Fibroblast of lung (primary cell): ENCODE results near the gene PYGO1. TPM values are rescaled to one million over a fixed set of nuclear protein-coding genes. Genes with fewer than 3 reads are reported as not detected.

Source experiments
- DNase-seq, 2 donors: peaks; one replicate each; pipeline versions ENCODE4 v3.0.0 to v3.0.0-alpha.2; 2010; ENCODE audit warnings: low read depth in 2 of 2
- H2AFZ ChIP-seq: 2 replicates; pipeline ENCODE4 v1.5.1; 2012; ENCODE audit warnings: low read length, control low read depth, inconsistent platforms
- H3K27ac ChIP-seq: 2 replicates; pipeline ENCODE4 v1.5.1; 2011; ENCODE audit warnings: low read length, control low read depth; ENCODE audit not compliant: insufficient read depth
- H3K27me3 ChIP-seq: 2 replicates; pipeline ENCODE4 v1.5.1; 2011; ENCODE audit warnings: mild to moderate bottlenecking, low read length; ENCODE audit not compliant: control insufficient read depth, insufficient read depth
- H3K36me3 ChIP-seq: 2 replicates; pipeline ENCODE4 v1.5.1; 2011; ENCODE audit warnings: low read length; ENCODE audit not compliant: control insufficient read depth, insufficient read depth
- H3K4me1 ChIP-seq: 2 replicates; pipeline ENCODE4 v1.5.1; 2011; ENCODE audit warnings: low read length; ENCODE audit not compliant: control insufficient read depth, insufficient read depth; ENCODE audit errors: extremely low read depth
- H3K4me2 ChIP-seq: 2 replicates; pipeline ENCODE4 v1.5.1; 2011; ENCODE audit warnings: low read length, control low read depth; ENCODE audit not compliant: insufficient read depth; ENCODE audit errors: extremely low read depth
- H3K4me3 ChIP-seq, 4 experiments: fragments of 200-600 bp in 1 of 4; sonication (generic) in 1 of 4; replicated peaks in 1 of 4; 2 replicates each; pipeline ENCODE4 v1.5.1; 2011 to 2016; ENCODE audit warnings: low read length in 4 of 4, low read depth in 3 of 4, mild to moderate bottlenecking in 3 of 4, control low read depth in 2 of 4, inconsistent platforms in 1 of 4, mixed read lengths in 1 of 4; ENCODE audit not compliant: insufficient read depth in 1 of 4; ENCODE audit errors: control extremely low read depth in 1 of 4
- H3K79me2 ChIP-seq: 2 replicates; pipeline ENCODE4 v1.5.1; 2012; ENCODE audit warnings: mild to moderate bottlenecking, low read length, inconsistent platforms; ENCODE audit not compliant: control insufficient read depth, insufficient read depth
- H3K9ac ChIP-seq: 2 replicates; pipeline ENCODE4 v1.5.1; 2011; ENCODE audit warnings: mild to moderate bottlenecking, low read length, control low read depth; ENCODE audit not compliant: insufficient read depth
- H3K9me3 ChIP-seq: 2 replicates; pipeline ENCODE4 v1.5.1; 2012; ENCODE audit warnings: low read depth, low read length; ENCODE audit not compliant: control insufficient read depth, insufficient read depth
- H4K20me1 ChIP-seq: 2 replicates; pipeline ENCODE4 v1.5.1; 2011; ENCODE audit warnings: low read length; ENCODE audit not compliant: control insufficient read depth, insufficient read depth; ENCODE audit errors: extremely low read depth
- EZH2 ChIP-seq: IDR thresholded peaks from 2 replicates; pipeline ENCODE4 v1.5.1; 2012; ENCODE audit warnings: low read length, control low read depth, mild to moderate bottlenecking; ENCODE audit errors: missing control alignments
- polyA plus RNA-seq, 2 donors: library from polyadenylated mRNA; depleted of rRNA in 1 of 2; stranded (reverse) in 1 of 2; unstranded in 1 of 2; fragments of >200 nt; gene quantifications; 2 replicates each; pipeline ENCODE4 v1.2.1, GENCODE V29; 2011 to 2012; ENCODE audit warnings: missing spikeins in 1 of 2
- total RNA-seq: library from RNA; depleted of rRNA; stranded (reverse); fragments of >200 nt; gene quantifications from 2 replicates; pipeline ENCODE4 v1.2.1, GENCODE V29; 2014
- TF ChIP-seq, protein P1 (sequence below), 2 donors: IDR thresholded peaks in 1 of 2; conservative IDR thresholded peaks in 1 of 2; 1 replicate in 1 of 2; 2 replicates in 1 of 2; pipeline ENCODE4 v1.5.1; 2011 to 2012; ENCODE audit warnings: low read length in 2 of 2, control low read depth in 1 of 2, inconsistent platforms in 1 of 2, low read depth in 1 of 2, mild to moderate bottlenecking in 1 of 2

Gene PYGO1
- total and polyA plus RNA-seq, 2 donors (not counting 1 experiment from before 2014, with no cell fraction given): 10.1 to 11.3 TPM

- no peak overlapping the region for H3K27ac ChIP-seq
- no peak overlapping the region for H3K9ac ChIP-seq
- H3K4me3 ChIP-seq: no peak overlapping the region
These were observed 39.7 kb upstream of the PYGO1 start for GRCh38 chr15:55627730-55628368.

DNA sequence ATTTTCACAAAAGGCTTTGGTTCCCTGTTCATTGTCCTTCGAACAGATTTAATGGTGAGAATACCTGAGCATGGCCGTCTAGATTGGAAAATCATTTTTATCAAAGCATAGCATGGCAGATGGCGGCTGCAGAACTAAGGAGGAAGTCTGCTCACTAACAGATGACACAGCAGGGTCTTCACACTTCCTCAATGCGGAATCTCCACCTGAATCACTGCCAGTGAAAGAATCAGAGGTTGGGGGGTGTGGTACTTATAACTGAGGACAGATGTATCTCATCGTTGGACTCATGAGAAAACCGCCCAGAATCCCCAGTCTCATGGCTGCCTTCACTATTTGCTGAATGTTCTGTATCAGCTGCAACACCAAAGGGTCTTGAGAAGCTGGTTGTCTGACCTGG is 31.6 kb upstream of the PYGO1 start:
- DNase-seq: no peak

More at GRCh38 chr15:55627730-55628368, 39.7 kb upstream of the PYGO1 start:
- Histone ChIP-seq H3K9me3 (no peaks in the 10 kb centered on the region), H4K20me1 (no peaks in the 10 kb centered on the region), H3K79me2 (no peaks in the 10 kb centered on the region), H3K36me3 (no peaks in the 10 kb centered on the region), H3K27me3 (no peaks in the 10 kb centered on the region), H3K4me2 (no peak overlapping the region), H3K4me1 (peaks cover 3% of the 10 kb centered on the region), H2AFZ (peak overlapping the region; percentile 2)
- TF ChIP-seq, protein P1, sequence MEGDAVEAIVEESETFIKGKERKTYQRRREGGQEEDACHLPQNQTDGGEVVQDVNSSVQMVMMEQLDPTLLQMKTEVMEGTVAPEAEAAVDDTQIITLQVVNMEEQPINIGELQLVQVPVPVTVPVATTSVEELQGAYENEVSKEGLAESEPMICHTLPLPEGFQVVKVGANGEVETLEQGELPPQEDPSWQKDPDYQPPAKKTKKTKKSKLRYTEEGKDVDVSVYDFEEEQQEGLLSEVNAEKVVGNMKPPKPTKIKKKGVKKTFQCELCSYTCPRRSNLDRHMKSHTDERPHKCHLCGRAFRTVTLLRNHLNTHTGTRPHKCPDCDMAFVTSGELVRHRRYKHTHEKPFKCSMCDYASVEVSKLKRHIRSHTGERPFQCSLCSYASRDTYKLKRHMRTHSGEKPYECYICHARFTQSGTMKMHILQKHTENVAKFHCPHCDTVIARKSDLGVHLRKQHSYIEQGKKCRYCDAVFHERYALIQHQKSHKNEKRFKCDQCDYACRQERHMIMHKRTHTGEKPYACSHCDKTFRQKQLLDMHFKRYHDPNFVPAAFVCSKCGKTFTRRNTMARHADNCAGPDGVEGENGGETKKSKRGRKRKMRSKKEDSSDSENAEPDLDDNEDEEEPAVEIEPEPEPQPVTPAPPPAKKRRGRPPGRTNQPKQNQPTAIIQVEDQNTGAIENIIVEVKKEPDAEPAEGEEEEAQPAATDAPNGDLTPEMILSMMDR (conservative IDR thresholded peaks at IDR 0.05 in 1 of 2, IDR thresholded peaks at IDR 0.05 in 1 of 2; ENCODE audit: low read depth in 1 of 2, low read length in 2 of 2): peak; percentile 11 to 12
- TF ChIP-seq EZH2: no peak
- DNase-seq: peak; percentile 93

GRCh38 chr15:55618387-55618786 is 30.2 kb upstream of the PYGO1 start:
- H3K36me3 ChIP-seq: no peaks in the 10 kb centered on the region
- H3K4me1 ChIP-seq: no peaks in the 10 kb centered on the region
- H3K79me2 ChIP-seq: no peaks in the 10 kb centered on the region
- H3K9me3 ChIP-seq: no peaks in the 10 kb centered on the region
- H3K27me3 ChIP-seq: no peaks in the 10 kb centered on the region
- no peak overlapping the region for H3K4me2 ChIP-seq
- no peak overlapping the region for H3K9ac ChIP-seq
- H3K4me3 ChIP-seq: no peak overlapping the region
- TF ChIP-seq, protein P1 (conservative IDR thresholded peaks at IDR 0.05 in 1 of 2, IDR thresholded peaks at IDR 0.05 in 1 of 2; ENCODE audit: low read depth in 1 of 2, low read length in 2 of 2): no peak
- TF ChIP-seq EZH2: no peak
- no peak overlapping the region for H2AFZ ChIP-seq
- no peak overlapping the region for H3K27ac ChIP-seq
- H4K20me1 ChIP-seq: no peaks in the 10 kb centered on the region
- no peak for DNase-seq

More for the DNA sequence above, 31.6 kb upstream of the PYGO1 start:
- Histone ChIP-seq H3K4me3 (no peak overlapping the region), H4K20me1 (no peaks in the 10 kb centered on the region), H3K9me3 (no peaks in the 10 kb centered on the region), H3K27me3 (no peaks in the 10 kb centered on the region), H3K36me3 (no peaks in the 10 kb centered on the region), H3K4me2 (no peak overlapping the region), H3K9ac (no peak overlapping the region), H3K4me1 (no peaks in the 10 kb centered on the region), H3K27ac (no peak overlapping the region), H3K79me2 (no peaks in the 10 kb centered on the region), H2AFZ (no peak overlapping the region)
- TF ChIP-seq, protein P1 (conservative IDR thresholded peaks at IDR 0.05 in 1 of 2, IDR thresholded peaks at IDR 0.05 in 1 of 2; ENCODE audit: low read depth in 1 of 2, low read length in 2 of 2): no peak
- TF ChIP-seq EZH2: no peak
